Measurements from ENCODE around the gene SP2. TPM values are rescaled to one million over a fixed set of nuclear protein-coding genes. Genes with fewer than 3 reads are reported as not detected.

SP2 gene
- polyA plus RNA-seq, 1 experiment, result 5.9 TPM

DNA sequence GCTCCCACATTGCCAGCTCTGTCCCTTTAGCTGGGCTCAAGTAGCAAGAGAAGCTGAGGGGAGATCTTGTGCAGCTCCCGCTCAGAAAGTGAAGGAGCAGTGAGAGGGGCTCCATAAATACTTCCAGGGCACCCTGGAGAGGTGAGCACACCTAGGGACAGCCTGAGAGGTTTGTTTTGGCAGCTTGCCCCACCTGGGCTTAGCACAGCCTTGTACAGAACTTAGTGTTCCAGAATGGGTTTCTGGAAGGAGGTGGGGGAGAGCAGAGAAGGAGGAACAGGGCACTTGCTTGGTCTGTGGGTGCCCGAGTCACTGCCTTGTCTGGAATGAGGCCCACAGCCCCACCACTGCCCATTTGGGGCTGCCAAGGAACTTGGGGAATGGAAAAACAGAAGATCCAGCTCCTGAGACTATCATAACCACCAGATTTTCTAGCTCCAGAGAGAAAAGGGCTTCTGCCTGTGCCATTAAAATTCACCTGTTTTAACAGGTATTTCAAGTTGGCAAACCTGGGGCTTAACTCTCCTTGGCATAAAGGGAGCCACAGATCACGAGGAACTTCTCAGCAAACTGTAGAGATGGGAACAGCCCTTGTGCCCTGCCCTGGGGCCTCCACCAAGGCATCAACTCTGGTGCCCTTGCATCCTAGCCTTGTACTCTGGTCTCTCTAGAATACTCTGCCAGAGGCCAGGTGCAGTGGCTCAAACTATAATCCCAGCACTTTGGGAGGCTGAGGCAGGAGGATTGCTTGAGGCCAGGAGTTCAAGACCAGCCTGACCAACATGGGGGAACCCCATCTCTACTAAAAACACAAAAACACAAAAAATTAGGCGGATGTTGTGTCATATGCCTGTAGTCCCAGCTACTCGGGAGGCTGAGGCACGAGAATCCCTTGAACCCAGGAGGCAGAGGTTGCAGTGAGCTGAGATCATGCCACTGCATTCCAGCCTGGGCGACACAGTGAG, 59.7 kb downstream of the SP2 start:
- Histone ChIP-seq H3K27me3 (ENCODE audit: control insufficient read depth, insufficient read depth, low read length) (peaks cover 2% of the 10 kb centered on the region; the same call in 1 of the 2 replicates), H3K4me3 (ENCODE audit: low read depth, low read length) (no peak overlapping the region), H3K36me3 (ENCODE audit: control insufficient read depth, insufficient read depth, low read length) (no peaks in the 10 kb centered on the region)
- ChIA-PET POLR2A (no interaction called here), CTCF (interaction anchor here (2.0 to 19.6 kb wide), 5 partner anchors 7 to 60 kb away, joined by 10 to 380 read pairs (median 64); partner anchors contain the start of gene CDK5RAP3)
- no peak for TF ChIP-seq CTCF (IDR thresholded peaks at IDR 0.05; ENCODE audit: insufficient read depth, low read depth, low read length)
- DNase-seq (ENCODE audit: low read depth), result no peak

- Histone ChIP-seq H3K4me3 (ENCODE audit: low read depth, low read length) (no peak overlapping the region), H3K36me3 (ENCODE audit: control insufficient read depth, insufficient read depth, low read length) (no peaks in the 10 kb centered on the region), H3K27me3 (ENCODE audit: control insufficient read depth, insufficient read depth, low read length) (peaks cover 2% of the 10 kb centered on the region; the same call in 1 of the 2 replicates)
- no peak for TF ChIP-seq CTCF (IDR thresholded peaks at IDR 0.05; ENCODE audit: insufficient read depth, low read depth, low read length)
- CTCF ChIA-PET, result interaction anchor here (0.7 to 19.6 kb wide), 9 partner anchors 8 to 116 kb away, joined by 3 to 380 read pairs (median 6); partner anchors contain the start of genes CDK5RAP3 and SCRN2
- DNase-seq (ENCODE audit: low read depth), result no peak
- POLR2A ChIA-PET, result no interaction called here
Observed at GRCh38 chr17:47956791-47957590, 61.0 kb downstream of the SP2 start.

DNA sequence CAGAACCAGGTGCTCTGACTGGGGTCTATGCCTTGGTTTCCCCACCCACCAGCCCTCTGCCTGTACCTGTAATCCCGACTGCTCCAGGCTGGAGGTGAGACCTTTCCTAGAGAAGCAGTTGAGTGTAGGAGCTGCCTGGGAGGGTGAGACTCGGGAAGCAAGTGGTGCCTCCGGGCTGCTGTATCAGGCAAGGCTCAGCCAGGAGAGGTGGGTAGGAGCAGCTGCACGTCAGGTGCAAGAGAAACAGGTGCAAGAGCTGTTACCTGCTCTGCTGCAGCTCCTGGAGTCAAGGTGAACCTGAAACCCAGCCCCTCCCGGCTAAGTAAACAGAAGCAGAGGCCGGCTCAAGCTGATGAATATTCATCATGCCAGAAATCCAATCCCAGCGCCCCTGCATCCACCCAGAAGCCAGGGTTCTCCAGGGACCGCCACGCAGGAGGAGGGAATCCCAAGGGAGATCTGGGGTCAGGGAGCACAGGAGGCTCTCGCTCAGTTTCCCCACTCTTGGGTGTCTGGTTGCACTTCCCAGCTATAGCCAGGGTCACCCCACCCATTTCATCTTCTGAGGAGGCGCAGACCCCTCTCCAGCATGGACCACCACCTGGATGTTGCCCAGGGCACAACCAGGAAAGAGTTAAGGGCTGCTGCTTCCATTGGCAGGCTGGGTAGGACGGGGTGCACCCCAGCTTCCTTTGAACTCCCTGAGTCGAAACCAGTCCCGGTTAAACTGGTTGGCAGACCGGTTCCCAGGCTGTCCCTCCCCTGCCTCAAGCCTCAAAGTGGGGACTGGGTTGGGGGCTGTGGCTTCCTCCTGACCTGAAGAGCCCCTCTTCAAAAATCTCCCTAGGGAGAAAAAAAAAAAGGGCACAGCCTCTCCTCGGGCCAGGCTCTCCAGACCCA, 61.8 kb downstream of the SP2 start, which contains the start of gene PRR15L:
PRR15L (minus strand) TSS at position 293 of the 900 bp plus-strand sequence. CDS start 4,649 bp downstream, outside the sequence.
- no peak for TF ChIP-seq CTCF (IDR thresholded peaks at IDR 0.05; ENCODE audit: insufficient read depth, low read depth, low read length)
- Histone ChIP-seq H3K4me3 (ENCODE audit: low read depth, low read length) (no peak within 1 kb of the TSS), H3K36me3 (ENCODE audit: control insufficient read depth, insufficient read depth, low read length) (no peaks in the 10 kb centered on the region), H3K27me3 (ENCODE audit: control insufficient read depth, insufficient read depth, low read length) (peaks cover 2% of the 10 kb centered on the region; the same call in 1 of the 2 replicates)
- ChIA-PET POLR2A (no interaction called here), CTCF (interaction anchor here (1.0 to 19.6 kb wide), 7 partner anchors 9 to 117 kb away, joined by 3 to 380 read pairs (median 12); partner anchors contain the start of genes CDK5RAP3 and SCRN2)
- DNase-seq (ENCODE audit: low read depth), result no peak

- no peak for DNase-seq (ENCODE audit: low read depth)
- peaks cover 2% of the 10 kb centered on the region; the same call in 1 of the 2 replicates for H3K27me3 ChIP-seq (ENCODE audit: control insufficient read depth, insufficient read depth, low read length)
- no peaks in the 10 kb centered on the region for H3K36me3 ChIP-seq (ENCODE audit: control insufficient read depth, insufficient read depth, low read length)
- CTCF ChIA-PET, result interaction anchor here (0.9 to 19.6 kb wide), 7 partner anchors 9 to 56 kb away, joined by 3 to 304 read pairs (median 6); partner anchors contain the start of genes CDK5RAP3 and PNPO
- POLR2A ChIA-PET, result no interaction called here
- no peak for TF ChIP-seq CTCF (IDR thresholded peaks at IDR 0.05; ENCODE audit: insufficient read depth, low read depth, low read length)
- H3K4me3 ChIP-seq (ENCODE audit: low read depth, low read length), result no peak overlapping the region
Observed at GRCh38 chr17:47959825-47960655, 64.0 kb downstream of the SP2 start.

Data from BJ (cell line).